Esophagus muscularis mucosa (tissue), 4 donors: Measurements from ENCODE around the gene KRTAP4-11. TPM values are rescaled to one million over a fixed set of nuclear protein-coding genes. Genes with fewer than 3 reads are reported as not detected.
"Not testable (repeated sequence)": the region's sequence is repeated elsewhere in the genome, so short reads cannot be mapped to it uniquely, and the experiment has no call there.

Source experiments
- DNase-seq: peaks from one replicate; pipeline ENCODE4 v3.0.0-alpha.2; 2017; ENCODE audit errors: extremely low spot score
- H3K27ac ChIP-seq, 4 donors: fragments of 200-600 bp; sonication (generic); replicated peaks in 1 of 4; 1 replicate in 3 of 4; 2 replicates in 1 of 4; pipeline ENCODE4 v1.5.1; 2016 to 2019; ENCODE audit warnings: mild to moderate bottlenecking in 1 of 4
- H3K27me3 ChIP-seq, 4 donors: fragments of 200-600 bp; sonication (generic); one replicate each; pipeline versions ENCODE4 v1.5.1 to v1.6.0; 2016 to 2019
- H3K36me3 ChIP-seq, 4 donors: fragments of 200-600 bp; sonication (generic); one replicate each; pipeline ENCODE4 v1.5.1; 2016 to 2019
- H3K4me1 ChIP-seq, 4 donors: fragments of 200-600 bp; sonication (generic); one replicate each; pipeline ENCODE4 v1.5.1; 2016 to 2019
- H3K4me3 ChIP-seq, 4 donors: fragments of 200-600 bp; sonication (generic); 1 replicate in 2 of 4; 2 replicates in 2 of 4; pipeline ENCODE4 v1.5.1; 2016 to 2019; ENCODE audit warnings: mild to moderate bottlenecking in 4 of 4, moderate library complexity in 1 of 4
- H3K9me3 ChIP-seq, 4 donors: fragments of 200-600 bp; sonication (generic); 1 replicate in 3 of 4; 2 replicates in 1 of 4; pipeline ENCODE4 v1.5.1; 2016 to 2019
- EP300 ChIP-seq: sonication (generic); formaldehyde crosslinking; IDR thresholded peaks from one replicate; pipeline ENCODE4 v1.6.1; 2017; ENCODE audit warnings: antibody characterized with exemption
- POLR2A ChIP-seq: fragments of 450-650 bp; IDR thresholded peaks from one replicate; pipeline ENCODE4 v1.6.1; 2017; ENCODE audit warnings: antibody characterized with exemption, moderate library complexity, mild to moderate bottlenecking, low read depth
- POLR2AphosphoS5 ChIP-seq, 2 donors: sonication (generic); formaldehyde crosslinking; IDR thresholded peaks; one replicate each; pipeline ENCODE4 v1.6.1; 2017; ENCODE audit warnings: antibody characterized with exemption in 2 of 2
- WGBS: methylation state at CpG from one replicate; pipeline ENCODE4 v1.1.5; 2018; 5-methylcytosine and 5-hydroxymethylcytosine counted together
- intact Hi-C: fragments of 100-400 bp; cut with DNase I; formaldehyde crosslinking; loops from one replicate; pipeline ENCODE4 v1.15.1; 2023
- total RNA-seq, 4 donors: library from RNA; depleted of rRNA; stranded (reverse); fragments of >200 nt; gene quantifications; one replicate each; pipeline versions ENCODE4 v1.1.0 to v1.2.1, GENCODE V29; 2016
- TF ChIP-seq, protein P1 (sequence below), 3 experiments: fragments of 200-600 bp in 2 of 3; fragments of 450-650 bp in 1 of 3; sonication (generic) in 2 of 3; IDR thresholded peaks; one replicate each; pipeline ENCODE4 v1.5.1; 2017 to 2019; ENCODE audit warnings: antibody characterized with exemption in 3 of 3, mild to moderate bottlenecking in 2 of 3, moderate library complexity in 1 of 3

The KRTAP4-11 gene
- not detected for total RNA-seq

DNA sequence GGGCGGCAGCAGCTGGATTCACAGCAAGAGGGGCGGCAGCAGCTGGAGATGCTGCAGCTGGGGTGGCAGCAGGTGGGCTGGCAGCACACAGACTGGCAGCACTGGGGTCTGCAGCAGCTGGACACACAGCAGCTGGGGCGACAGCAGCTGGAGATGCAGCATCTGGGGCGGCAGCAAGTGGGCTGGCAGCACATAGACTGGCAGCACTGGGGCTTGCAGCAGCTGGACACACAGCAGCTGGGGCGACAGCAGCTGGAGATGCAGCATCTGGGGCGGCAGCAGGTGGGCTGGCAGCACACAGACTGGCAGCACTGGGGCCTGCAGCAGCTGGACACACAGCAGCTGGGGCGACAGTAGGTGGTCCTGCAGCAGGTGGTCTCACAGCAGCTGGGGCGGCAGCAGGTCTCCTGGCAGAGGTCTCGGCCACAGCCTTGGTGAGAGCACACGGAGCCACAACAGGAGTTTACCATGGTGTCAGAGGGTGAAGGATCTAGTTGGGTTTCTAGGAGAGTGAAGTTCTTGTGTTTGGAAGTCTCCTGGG, at the start of gene KRTAP4-11:
Gene KRTAP4-11 (minus strand): TSS at position 528 of the 541 bp plus-strand sequence. CDS start 58 bp downstream, at position 470.
- H3K9me3 ChIP-seq, DNase-seq, intact Hi-C loops, H3K4me1 ChIP-seq, H3K36me3 ChIP-seq, H3K4me3 ChIP-seq, H3K27ac ChIP-seq: not testable (repeated sequence)
- 68% methylated on average over 5 of the region's 10 CpGs for WGBS
- peaks cover 0 to 24% (median 0%) of the 10 kb centered on the region in 4 donors for H3K27me3 ChIP-seq

DNA sequence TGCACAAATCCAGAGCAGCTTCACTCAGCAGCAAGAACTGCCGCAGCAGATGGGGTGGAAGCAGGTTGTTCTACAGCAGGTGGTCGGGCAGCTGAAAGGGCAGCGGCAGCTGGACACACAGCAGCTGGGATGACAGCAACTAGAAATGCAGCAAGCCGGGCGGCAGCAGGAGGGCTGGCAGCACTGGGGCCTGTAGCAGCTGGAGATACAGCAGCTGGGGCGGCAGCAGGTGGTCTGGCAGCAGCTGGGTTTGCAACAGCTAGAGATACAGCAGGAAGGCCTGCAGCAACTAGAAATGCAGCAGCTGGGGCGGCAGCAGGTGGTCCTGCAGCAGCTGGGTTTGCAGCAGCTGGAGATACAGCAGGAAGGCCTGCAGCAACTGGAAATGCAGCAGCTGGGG, 49.4 kb upstream of the KRTAP4-11 start:
- Histone ChIP-seq H3K27me3 (peaks cover 0 to 9% (median 0%) of the 10 kb centered on the region in 4 donors), H3K4me3 (no peak overlapping the region), H3K27ac (no peak overlapping the region), H3K9me3 (no peaks in the 10 kb centered on the region), H3K4me1 (no peaks in the 10 kb centered on the region), H3K36me3 (no peaks in the 10 kb centered on the region)
- intact Hi-C loops, result no loop called here
- 85% methylated on average over 6 of the region's 7 CpGs for WGBS
- no peak for TF ChIP-seq POLR2A
- no peak for TF ChIP-seq EP300
- TF ChIP-seq POLR2AphosphoS5 (IDR thresholded peaks at IDR 0.05), result no peak
- TF ChIP-seq, protein P1, sequence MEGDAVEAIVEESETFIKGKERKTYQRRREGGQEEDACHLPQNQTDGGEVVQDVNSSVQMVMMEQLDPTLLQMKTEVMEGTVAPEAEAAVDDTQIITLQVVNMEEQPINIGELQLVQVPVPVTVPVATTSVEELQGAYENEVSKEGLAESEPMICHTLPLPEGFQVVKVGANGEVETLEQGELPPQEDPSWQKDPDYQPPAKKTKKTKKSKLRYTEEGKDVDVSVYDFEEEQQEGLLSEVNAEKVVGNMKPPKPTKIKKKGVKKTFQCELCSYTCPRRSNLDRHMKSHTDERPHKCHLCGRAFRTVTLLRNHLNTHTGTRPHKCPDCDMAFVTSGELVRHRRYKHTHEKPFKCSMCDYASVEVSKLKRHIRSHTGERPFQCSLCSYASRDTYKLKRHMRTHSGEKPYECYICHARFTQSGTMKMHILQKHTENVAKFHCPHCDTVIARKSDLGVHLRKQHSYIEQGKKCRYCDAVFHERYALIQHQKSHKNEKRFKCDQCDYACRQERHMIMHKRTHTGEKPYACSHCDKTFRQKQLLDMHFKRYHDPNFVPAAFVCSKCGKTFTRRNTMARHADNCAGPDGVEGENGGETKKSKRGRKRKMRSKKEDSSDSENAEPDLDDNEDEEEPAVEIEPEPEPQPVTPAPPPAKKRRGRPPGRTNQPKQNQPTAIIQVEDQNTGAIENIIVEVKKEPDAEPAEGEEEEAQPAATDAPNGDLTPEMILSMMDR (IDR thresholded peaks at IDR 0.05), result no peak
- no peak for DNase-seq

DNA sequence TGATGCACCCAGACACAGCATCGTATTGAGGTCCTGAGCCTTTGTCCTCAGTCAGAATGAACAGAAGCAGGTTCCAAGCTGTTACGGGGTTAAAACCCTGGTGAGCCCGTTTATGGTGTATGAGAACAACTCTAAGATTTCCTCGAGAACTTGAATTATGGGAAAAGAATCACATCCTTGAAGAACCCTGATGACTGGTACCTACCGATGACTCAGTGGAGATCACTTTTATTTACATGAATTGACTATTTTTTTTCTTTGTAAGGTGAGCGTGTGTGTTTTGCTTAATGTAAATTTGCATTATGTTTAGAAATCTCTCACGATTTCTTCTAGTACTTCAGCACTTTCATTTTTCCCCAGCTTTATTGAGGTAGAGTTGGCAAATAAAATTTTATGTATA, 45.7 kb upstream of the KRTAP4-11 start:
- TF ChIP-seq POLR2A, result no peak
- no peak for TF ChIP-seq POLR2AphosphoS5 (IDR thresholded peaks at IDR 0.05)
- TF ChIP-seq, protein P1 (IDR thresholded peaks at IDR 0.05), result no peak
- TF ChIP-seq EP300, result no peak
- 68% methylated on average over 7 of the region's 7 CpGs for WGBS
- H3K9me3 ChIP-seq, result no peaks in the 10 kb centered on the region
- no peaks in the 10 kb centered on the region for H3K4me1 ChIP-seq
- H3K27ac ChIP-seq, result no peak overlapping the region
- H3K4me3 ChIP-seq, result no peak overlapping the region
- intact Hi-C loops, result no loop called here
- no peak for DNase-seq
- no peaks in the 10 kb centered on the region for H3K36me3 ChIP-seq
- H3K27me3 ChIP-seq, result peaks cover 0 to 26% (median 2%) of the 10 kb centered on the region in 4 donors

DNA sequence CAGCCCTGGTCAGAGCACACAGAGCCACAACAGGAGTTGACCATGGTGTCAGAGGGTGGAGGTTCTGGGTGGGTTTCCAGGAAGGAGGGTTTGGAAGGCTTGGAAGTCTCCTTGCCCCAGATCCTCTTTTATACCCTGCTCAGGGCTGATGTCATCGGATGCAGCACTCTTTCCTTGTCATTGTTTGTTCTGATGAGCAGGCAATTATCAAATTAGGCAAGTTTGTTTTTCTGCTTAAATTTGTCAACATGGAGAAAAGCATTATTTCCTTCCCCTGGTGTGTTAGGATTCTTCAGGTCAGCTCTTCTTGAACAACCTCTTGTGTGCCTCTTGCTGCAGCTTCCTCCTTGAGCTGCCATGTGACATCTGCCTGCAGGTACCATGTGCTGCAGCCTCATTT, 42.5 kb upstream of the KRTAP4-11 start, which contains the start of gene KRTAP4-4:
Gene KRTAP4-4 (minus strand): TSS at position 101 of the 400 bp plus-strand sequence. CDS start 57 bp downstream, at position 44.
- intact Hi-C loops, result no loop called here
- WGBS, result 100% methylated on average over 1 of the region's 1 CpG
- TF ChIP-seq EP300, result no peak
- TF ChIP-seq POLR2AphosphoS5 (IDR thresholded peaks at IDR 0.05), result no peak
- TF ChIP-seq POLR2A, result no peak
- TF ChIP-seq, protein P1 (IDR thresholded peaks at IDR 0.05), result no peak
- Histone ChIP-seq H3K27me3 (peaks cover 0 to 41% (median 2%) of the 10 kb centered on the region in 4 donors), H3K36me3 (no peaks in the 10 kb centered on the region), H3K27ac (no peak within 1 kb of the TSS), H3K4me3 (no peak within 1 kb of the TSS), H3K4me1 (no peaks in the 10 kb centered on the region), H3K9me3 (no peaks in the 10 kb centered on the region)
- no peak for DNase-seq

GRCh38 chr17:41160190-41160589, 42.0 kb upstream of the KRTAP4-11 start:
- H3K4me3 ChIP-seq, H3K9me3 ChIP-seq, intact Hi-C loops, H3K36me3 ChIP-seq, H3K4me1 ChIP-seq, H3K27ac ChIP-seq, DNase-seq: not testable (repeated sequence)
- 85% methylated on average over 3 of the region's 3 CpGs for WGBS
- H3K27me3 ChIP-seq, result peaks cover 0 to 42% (median 2%) of the 10 kb centered on the region in 4 donors

DNA sequence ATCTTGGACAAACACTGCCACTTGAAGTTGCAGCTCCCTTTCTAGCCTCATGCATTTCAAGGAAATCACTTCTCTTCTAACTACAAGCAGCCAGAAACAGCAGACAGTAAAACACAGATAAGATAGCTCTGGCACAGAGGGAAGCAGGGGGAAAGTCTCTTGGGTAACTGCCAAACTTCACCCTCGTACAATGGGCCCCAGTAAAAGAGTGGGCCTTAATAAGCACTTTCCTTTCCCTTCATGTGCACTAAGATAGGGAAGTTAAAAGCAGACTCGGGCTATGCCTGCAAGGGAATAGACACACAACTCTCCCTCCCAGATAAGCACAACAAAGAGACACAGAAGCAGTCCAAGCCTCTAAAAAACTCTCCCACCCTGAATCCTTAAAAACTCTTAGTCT, 35.7 kb upstream of the KRTAP4-11 start:
- intact Hi-C loops, result no loop called here
- DNase-seq, result no peak
- 36% methylated on average over 2 of the region's 2 CpGs for WGBS
- Histone ChIP-seq H3K27ac (no peak overlapping the region), H3K4me1 (no peaks in the 10 kb centered on the region), H3K4me3 (no peak overlapping the region), H3K27me3 (peaks cover 0 to 19% (median 0%) of the 10 kb centered on the region in 4 donors), H3K9me3 (no peaks in the 10 kb centered on the region), H3K36me3 (no peaks in the 10 kb centered on the region)
- TF ChIP-seq POLR2A (no peak), EP300 (no peak), POLR2AphosphoS5 (IDR thresholded peaks at IDR 0.05) (no peak)
- TF ChIP-seq, protein P1 (IDR thresholded peaks at IDR 0.05), result no peak
